NAMALWA (cell line): ENCODE data around the gene PDE4D.

Experiments used
- DNase-seq: peaks from one replicate; pipeline ENCODE4 v3.0.0-alpha.2; 2015; ENCODE audit warnings: low spot score

Gene PDE4D

DNA sequence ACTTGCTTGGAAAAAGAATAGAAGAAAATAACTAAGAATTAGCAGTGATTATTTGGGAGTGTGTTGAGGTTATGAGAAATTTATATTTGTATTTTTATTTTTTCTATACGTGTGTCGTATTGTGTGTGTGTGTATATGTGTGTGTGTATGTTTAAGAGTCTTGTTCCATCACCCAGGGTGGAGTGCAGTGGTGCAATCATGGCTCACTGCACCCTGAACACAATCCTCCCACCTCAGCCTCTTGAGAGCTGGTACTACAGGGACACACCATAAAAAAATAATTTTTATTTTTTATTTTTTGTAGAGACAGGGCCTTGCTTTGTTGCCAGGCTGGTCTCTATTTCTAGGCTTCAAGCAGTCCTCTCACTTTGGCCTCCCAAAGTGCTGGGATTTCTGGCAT, 643.8 kb downstream of the PDE4D start:
- DNase-seq: no peak

GRCh38 chr5:59249160-59249559, 644.4 kb downstream of the PDE4D start:
- DNase-seq: no peak

GRCh38 chr5:59246882-59247281, 646.6 kb downstream of the PDE4D start:
- no peak for DNase-seq

DNA sequence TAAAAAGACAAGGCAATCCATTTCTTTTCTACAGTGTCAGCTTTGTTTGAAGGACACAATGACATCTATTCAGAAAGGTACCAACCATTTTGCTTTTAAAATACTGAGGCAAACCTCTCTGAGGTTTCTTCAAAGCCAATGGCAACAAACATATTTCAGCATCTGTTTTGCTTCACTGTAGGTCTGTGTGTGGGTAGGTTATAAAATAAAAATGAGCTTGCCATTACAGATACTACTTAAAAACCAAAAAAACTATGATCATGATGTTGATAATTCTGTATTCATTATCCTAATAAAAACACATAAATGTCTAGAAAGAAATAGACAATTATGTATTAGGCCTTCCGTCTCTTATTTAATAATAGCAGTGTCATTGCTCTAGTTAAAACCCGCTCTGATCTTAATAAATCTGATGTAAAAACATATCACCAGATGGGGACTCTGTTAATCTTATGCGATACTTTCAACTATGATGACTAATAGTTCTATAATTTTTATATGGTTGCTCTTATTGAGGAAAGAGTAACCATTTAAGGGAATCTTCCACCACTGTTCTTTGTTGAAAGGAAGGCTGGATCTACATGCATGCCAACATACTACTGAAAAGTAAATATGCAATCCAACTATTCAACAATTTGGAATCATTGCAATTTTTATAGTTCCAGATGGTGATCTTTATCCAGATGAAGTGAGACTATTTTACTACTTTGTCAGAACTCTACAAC, 647.2 kb downstream of the PDE4D start:
- DNase-seq: no peak

DNA sequence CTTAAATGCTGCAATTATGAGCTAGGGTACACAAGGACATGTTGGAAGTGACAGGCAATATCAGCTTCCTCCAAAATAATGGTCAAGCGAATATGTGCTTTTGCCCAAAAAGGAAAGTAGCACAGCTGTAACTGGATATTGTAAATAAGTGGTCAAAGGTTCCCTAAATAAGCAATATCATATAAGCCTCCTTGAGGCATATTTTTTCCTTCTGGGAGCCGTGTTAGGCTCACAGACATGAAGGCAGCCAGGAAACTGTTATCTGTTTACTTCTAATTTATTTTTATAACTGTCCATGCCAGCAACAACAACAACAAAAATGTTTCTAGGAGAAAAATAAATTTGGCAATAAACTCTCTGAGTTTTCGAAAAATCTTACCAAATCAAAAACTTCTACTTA, 648.3 kb downstream of the PDE4D start:
- DNase-seq: no peak

DNA sequence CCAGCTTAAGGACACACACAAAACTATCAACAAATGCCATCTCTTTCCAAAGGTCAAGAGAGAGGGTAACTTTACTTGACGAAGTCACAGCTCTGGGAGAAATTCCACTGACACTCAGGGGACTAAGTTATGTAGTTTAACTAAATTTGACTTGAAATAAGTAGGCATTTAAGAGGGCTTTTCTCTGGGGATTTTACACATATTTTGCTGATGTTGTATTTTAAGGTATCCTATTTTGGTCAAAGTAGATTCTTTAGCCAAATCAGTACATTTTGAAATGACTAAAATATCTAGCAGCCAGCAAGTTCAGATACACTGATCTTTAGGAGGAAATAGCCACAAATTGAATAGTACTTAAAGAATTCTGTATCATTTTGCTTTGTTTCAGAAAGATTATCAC, 652.0 kb downstream of the PDE4D start:
- DNase-seq: no peak

DNA sequence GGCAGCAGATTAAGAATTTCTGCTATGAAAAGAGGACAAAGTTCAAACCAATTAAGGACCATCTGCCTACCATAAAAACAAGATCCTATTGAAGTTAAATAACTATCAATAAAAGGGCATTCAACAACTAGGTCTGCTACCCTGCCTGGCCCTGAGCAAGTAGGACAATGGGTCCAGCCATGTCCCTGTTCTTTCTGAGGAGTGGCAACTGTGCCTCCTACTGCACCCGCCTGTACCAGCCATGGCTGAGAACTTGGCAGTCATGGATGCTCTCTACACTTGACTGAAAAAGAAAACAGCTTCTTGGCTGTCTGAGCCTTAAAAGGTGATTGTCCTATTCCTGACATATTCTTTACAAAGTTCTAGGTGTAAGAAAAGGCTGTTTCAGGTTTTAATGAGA, 652.4 kb downstream of the PDE4D start:
- DNase-seq: no peak

DNA sequence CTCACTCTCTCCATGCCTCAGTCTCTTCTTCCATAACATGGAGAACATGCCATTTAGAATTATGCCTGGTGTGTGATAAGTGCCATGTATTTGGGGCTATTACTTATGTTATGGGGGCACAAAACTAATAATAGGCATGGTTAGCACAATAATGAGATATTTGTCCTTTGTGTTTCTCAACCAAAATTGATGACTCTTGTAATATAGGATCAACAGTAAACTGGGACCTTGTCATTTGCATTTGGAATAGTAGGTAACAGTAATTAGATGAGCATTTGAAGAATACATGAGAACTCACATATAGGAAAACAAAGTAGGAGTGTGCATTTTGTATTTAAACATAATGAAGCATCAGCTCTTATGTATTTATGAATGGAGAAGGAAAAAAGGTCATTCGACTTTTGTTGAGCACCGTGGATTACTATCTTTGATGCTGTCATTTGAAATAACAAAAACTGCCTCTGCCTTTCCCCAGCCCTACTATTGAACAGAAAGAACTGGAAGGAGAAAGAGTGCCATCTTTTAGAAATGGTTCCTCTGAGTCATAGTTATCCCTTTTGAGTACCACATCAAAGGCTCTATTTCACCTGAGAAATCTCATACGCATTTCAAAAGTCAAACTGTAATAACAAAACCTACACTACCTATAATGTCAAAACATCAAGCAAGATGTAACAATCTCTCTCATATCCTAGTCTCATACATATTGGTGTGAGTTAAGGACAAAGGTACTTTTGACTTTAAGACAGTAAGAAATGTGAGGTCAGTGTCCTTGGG, 655.2 kb downstream of the PDE4D start:
- no peak for DNase-seq

DNA sequence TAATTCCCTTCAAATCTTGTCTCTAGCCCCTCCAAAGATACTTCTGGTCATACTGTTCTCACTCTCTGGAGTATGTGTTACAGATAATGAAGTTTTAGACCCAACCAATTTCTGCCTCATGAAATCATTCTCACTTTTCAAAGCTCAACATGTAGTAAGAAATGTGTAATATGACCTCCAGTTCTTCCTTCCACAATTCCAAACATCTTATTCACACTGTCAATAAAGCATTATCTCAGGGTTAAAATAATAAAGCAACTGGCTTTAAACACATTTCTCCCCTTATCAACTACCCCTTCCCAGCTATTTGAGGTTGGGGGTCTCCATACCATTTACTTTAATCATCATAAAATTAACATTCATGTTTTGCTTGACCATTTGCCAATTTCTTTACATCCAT, 656.5 kb downstream of the PDE4D start:
- DNase-seq: no peak

DNA sequence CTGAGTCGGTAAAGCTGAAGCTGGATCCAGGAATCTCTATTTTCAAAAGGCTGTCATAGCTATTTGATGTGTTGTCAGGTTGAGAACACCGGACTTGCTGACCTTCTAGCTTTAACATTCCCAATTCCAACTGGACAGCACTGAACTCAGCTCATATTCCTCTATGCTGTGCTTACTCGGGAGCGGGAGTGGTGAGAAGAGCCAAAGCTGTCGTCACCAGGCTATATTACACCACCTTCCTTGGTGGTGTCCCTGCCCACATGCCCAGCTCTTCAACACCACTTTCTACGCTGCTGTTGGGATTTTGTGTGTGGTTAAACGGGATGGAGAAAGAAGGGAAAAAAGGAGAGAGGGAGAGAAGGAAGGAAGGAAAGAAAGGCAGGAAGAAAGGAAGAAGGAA, 657.1 kb downstream of the PDE4D start:
- DNase-seq: no peak

DNA sequence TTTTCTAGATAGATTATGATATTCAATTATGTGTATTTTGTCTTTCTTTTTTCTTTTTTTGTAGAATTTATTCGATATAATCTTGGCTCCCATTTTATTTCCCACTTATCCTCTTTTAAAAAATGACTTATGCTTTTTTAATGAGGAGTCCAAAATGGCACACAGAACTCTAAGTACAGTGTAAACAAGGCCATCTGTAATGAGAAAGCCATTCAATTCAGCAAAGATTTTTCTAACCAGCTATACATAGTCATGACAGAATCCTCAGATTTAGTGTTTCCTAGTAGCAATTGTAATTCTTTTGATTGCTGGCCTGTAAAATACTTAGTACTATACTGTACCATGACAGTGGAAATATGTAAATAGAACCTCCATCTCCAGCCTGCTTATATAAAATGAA, 659.3 kb downstream of the PDE4D start:
- DNase-seq: no peak

DNA sequence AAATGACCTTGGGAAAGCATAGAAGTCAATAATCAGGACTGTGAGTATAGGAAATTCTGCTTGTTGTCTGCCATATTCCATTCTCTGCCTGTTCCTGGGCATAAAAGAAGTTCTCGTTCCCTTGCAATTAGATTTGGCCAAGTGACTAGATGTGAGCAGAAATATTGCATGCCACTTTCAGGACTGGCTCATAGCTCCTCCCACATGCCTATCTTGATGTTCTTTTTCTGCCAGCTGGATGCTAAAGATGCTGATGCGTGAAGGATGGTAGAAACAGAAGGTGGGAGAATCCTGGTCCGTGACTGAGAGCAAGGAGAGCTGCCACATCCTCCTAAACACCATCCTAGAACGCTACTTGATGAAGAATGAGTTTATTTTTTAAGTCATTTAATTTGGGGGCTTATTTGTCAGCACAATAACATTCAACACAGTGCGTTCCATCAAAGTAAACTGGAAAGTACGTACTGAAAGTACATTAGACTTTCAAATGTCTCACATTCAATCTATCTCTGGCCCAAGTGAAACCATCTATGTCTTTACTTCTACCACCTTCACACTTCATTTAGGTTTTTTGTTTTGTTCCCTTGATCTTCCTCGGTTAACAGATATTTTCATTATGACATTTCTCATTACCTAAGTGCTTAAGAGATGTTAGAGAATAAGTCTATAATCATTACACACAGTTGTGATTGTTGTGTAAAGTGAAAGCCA, 662.1 kb downstream of the PDE4D start:
- no peak for DNase-seq

GRCh38 chr5:59222687-59223511, 670.6 kb downstream of the PDE4D start:
- DNase-seq: no peak

GRCh38 chr5:59221769-59222168, 671.8 kb downstream of the PDE4D start:
- DNase-seq: no peak

DNA sequence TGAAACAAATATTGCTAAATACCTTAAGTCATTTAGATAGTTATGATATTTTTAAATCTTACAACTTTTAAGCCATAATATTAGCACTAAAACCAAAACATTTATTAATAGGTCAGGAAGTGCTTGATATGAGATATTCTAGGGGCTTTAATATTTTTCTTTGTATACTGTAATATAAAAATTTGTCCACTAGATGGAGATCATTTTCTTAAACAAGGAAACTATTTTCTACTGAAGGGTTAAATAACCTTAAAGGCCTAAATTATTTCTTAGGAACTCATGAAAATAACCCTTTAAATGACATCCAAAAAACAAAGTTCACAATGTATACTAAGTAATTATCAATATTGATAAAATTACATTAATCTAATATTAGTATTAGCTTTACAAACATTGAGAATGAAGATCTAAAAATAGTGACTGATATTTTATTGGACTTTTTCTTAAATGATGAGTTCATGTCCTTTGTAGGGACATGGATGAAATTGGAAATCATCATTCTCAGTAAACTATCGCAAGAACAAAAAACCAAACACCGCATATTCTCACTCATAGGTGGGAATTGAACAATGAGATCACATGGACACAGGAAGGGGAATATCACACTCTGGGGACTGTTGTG, 675.0 kb downstream of the PDE4D start:
- peak; percentile 13 for DNase-seq

DNA sequence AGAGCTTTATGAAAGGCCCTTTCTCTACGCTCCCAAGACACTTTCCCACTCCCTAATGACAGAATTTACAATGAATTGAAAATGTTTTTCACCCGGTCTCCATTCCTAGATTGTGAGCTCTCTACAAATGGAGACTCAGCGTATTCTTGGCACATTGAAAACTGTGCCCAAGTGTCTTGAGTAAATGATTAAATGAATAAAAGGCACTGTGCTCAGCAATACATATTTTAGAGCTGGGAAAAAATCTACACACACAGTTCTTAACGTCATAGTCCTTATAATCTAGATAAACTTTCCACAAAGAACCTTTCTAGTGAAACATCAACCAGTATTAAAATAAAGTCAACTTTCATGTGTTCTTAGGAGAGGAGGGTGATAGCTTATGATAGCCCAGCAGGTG, 676.7 kb downstream of the PDE4D start:
- DNase-seq: no peak

DNA sequence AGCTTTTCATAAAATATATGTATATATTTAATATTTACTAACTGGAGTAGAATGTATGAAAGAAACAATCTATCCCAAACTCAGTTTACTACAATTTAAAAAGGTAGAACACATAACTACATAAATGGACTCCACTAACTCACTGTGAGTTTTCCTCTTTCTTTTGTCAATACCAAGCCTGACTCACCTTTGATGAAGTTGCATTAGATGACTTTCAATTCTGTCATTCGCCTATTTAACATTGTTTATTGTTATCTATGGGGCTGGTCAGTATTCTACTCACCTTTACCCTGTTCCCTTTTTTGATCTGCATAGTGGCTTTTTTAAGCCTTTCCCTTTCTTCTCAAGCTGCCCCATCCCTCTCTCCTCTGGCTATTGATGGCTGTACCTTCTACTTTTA, 680.9 kb downstream of the PDE4D start:
- no peak for DNase-seq

GRCh38 chr5:59209758-59210359, 683.7 kb downstream of the PDE4D start:
- DNase-seq: no peak

- DNase-seq: no peak
Measured at GRCh38 chr5:59208474-59208873, 685.1 kb downstream of the PDE4D start.

GRCh38 chr5:59207401-59207800, 686.1 kb downstream of the PDE4D start:
- DNase-seq: no peak

DNA sequence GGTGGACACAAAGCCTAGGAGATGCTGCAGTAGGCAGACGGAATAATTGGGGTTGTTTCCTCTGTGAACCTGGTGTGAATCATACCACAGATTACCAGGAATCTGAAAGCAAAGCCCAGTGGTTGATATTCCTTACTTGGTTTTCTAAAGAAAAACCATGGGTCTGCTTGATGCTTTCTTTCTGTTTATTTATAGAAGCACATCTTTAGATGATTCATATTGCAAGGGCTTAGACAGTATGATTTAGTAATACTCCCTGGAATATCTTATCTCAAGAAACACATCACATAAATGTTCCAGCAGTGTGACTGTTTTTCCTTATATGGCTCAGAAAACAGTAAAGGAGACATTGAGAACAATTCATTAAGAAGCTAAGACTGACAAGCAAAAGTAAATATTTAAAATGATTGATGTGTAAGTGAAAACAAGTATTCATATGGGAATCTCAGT, 687.4 kb downstream of the PDE4D start:
- DNase-seq: no peak
